HepG2 (cell line): ENCODE measurements around the gene NINJ2. TPM values are rescaled to one million over a fixed set of nuclear protein-coding genes. Genes with fewer than 3 reads are reported as not detected.

Source experiments
- CEBPG ChIP-seq: IDR thresholded peaks from 2 replicates; pipeline ENCODE4 v1.6.1; 2016
- KLF11 ChIP-seq: IDR thresholded peaks from 2 replicates; pipeline ENCODE4 v1.6.1; 2016; ENCODE audit warnings: missing compliant biosample characterization
- KMT2B ChIP-seq: IDR thresholded peaks from 2 replicates; pipeline ENCODE4 v1.6.1; 2016; ENCODE audit warnings: missing genetic modification reagents, missing compliant biosample characterization
- MTF1 ChIP-seq: sonication (generic); formaldehyde crosslinking; IDR thresholded peaks from 2 replicates; pipeline ENCODE4 v1.5.0; 2020; ENCODE audit warnings: missing genetic modification reagents
- SMYD3 ChIP-seq: sonication (generic); formaldehyde crosslinking; IDR thresholded peaks from 2 replicates; pipeline ENCODE4 v1.8.1; 2023; ENCODE audit warnings: mild to moderate bottlenecking, missing genetic modification reagents
- SRSF4 ChIP-seq: fragments of 200-400 bp; formaldehyde crosslinking; IDR thresholded peaks from one replicate; pipeline ENCODE4 v1.6.1; 2018; ENCODE audit warnings: mild to moderate bottlenecking, low read depth, low read length, moderate library complexity; ENCODE audit not compliant: poor library complexity, severe bottlenecking
- TGIF2 ChIP-seq: IDR thresholded peaks from 2 replicates; pipeline ENCODE4 v1.6.1; 2016; ENCODE audit warnings: control low read depth, missing compliant biosample characterization
- ZFP62 ChIP-seq: sonication (generic); formaldehyde crosslinking; IDR thresholded peaks from 2 replicates; pipeline ENCODE4 v1.4.0; 2020; ENCODE audit warnings: missing genetic modification reagents
- ZKSCAN1 ChIP-seq: fragments of 150-350 bp; IDR thresholded peaks from 2 replicates; pipeline ENCODE4 v1.6.1; 2014; ENCODE audit warnings: low read length
- ZNF207 ChIP-seq: fragments of 450-650 bp; IDR thresholded peaks from 2 replicates; pipeline ENCODE4 v1.6.1; 2016; ENCODE audit warnings: antibody characterized with exemption, borderline replicate concordance
- ZNF543 ChIP-seq: sonication (generic); formaldehyde crosslinking; IDR thresholded peaks from 2 replicates; pipeline ENCODE4 v1.4.0; 2020; ENCODE audit warnings: mild to moderate bottlenecking, missing genetic modification reagents
- ZNF746 ChIP-seq: sonication (generic); formaldehyde crosslinking; IDR thresholded peaks from 2 replicates; pipeline ENCODE4 v1.8.0; 2022; ENCODE audit warnings: mild to moderate bottlenecking, missing genetic modification reagents
- polyA plus RNA-seq, 8 experiments: library from polyadenylated mRNA; depleted of rRNA in 3 of 8; stranded (reverse) in 7 of 8; unstranded in 1 of 8; fragments of >200 nt; fragmentation: Illumina TruSeq in 4 of 8; extraction: Trizol in 4 of 8; gene quantifications; 2 replicates each; pipeline versions ENCODE4 v1.2.1 to v1.2.3, GENCODE V29; 2011 to 2016; ENCODE audit warnings: low read depth in 4 of 8, missing spikeins in 1 of 8, mixed read lengths in 1 of 8; ENCODE audit not compliant: insufficient read depth in 1 of 8
- total RNA-seq, 5 experiments: library from RNA; depleted of rRNA; stranded (reverse); fragments of >200 nt; fragmentation: Illumina TruSeq; extraction: Trizol; gene quantifications; 2 replicates each; pipeline ENCODE4 v1.2.3, GENCODE V29; 2016; ENCODE audit warnings: low read depth in 1 of 5
- TF ChIP-seq, protein P1 (sequence below): IDR thresholded peaks from 2 replicates; pipeline ENCODE4 v1.6.1; 2016; ENCODE audit warnings: mild to moderate bottlenecking, missing biosample characterization, missing genetic modification reagents
- TF ChIP-seq, protein P2 (sequence below): sonication (generic); formaldehyde crosslinking; IDR thresholded peaks from 2 replicates; pipeline ENCODE4 v1.5.1; 2020; ENCODE audit warnings: mild to moderate bottlenecking, missing genetic modification reagents, borderline replicate concordance
- TF ChIP-seq, protein P3 (sequence below): sonication (generic); formaldehyde crosslinking; IDR thresholded peaks from 2 replicates; pipeline ENCODE4 v1.5.1; 2020; ENCODE audit warnings: mild to moderate bottlenecking, missing genetic modification reagents, moderate library complexity
- TF ChIP-seq, protein P4 (sequence below): sonication (generic); formaldehyde crosslinking; IDR thresholded peaks from 2 replicates; pipeline ENCODE4 v1.5.0; 2020; ENCODE audit warnings: missing genetic modification reagents
- TF ChIP-seq, protein P5 (sequence below): sonication (generic); formaldehyde crosslinking; IDR thresholded peaks from 2 replicates; pipeline ENCODE4 v1.5.1; 2020; ENCODE audit warnings: mild to moderate bottlenecking, missing genetic modification reagents, borderline replicate concordance

Gene NINJ2
- total and polyA plus RNA-seq, 2 of the 13 experiments (the other 11 are each of a cell fraction or from before 2014, with no cell fraction given) = 0.62 to 3.8 TPM

DNA sequence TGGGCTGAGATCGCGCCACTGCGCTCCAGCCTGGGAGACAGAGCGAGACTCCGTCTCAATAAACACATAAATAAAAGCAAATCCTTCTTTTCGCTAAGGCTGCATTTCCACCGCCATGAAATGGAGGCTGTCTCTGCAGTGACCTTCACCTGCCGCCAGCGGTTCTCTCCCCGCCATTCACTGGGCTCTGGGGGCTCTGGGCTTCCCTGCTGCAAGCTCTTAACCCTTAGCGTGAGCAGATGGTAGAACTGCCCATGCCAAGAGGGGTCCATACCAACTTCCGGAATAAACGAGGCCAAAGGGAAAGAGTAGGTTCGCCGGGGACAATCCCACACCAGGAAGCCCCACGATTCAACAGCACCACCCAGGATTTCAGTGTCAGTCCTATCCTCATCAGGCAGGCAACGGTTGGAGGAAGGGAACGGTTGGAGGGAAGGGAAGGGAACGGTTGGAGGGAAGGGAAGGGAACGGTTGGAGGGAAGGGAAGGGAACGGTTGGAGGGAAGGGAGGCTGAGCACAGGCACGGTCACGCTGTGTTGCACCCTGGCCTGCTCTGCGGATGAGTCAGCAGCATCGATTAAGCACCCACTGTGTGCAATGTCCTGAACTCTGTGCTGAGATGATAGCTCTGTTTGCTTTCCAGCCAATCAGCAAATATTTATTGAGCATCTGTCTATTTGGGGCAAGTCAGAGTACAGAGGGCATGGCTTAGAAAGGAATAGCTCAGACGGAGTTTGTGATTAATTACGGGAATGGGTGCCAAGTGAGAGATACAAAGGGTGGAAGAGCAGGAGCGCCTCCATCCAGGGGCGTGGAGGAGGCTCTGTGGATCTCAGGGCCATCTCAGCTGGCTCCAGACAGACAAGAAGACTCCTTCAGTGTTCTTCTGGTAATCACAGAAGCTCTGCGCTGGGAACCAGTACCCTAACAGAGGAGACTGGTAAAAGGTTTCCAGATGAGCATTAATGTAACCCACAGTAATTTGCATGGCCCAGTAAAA lies 77.9 kb downstream of the NINJ2 start (continued):
- TF ChIP-seq SRSF4 (no peak), ZKSCAN1 (peak; percentile 100), MTF1 (CRISPR knock-in tag) (no peak), TGIF2 (CRISPR knock-in tag) (0 out of 2 replicates have a peak, but pooled peaks have one; percentile 55), ZNF207 (no peak), CEBPG (CRISPR knock-in tag) (peak; percentile 70), KLF11 (CRISPR knock-in tag) (no peak), ZNF746 (CRISPR knock-in tag) (peak; percentile 76), KMT2B (CRISPR knock-in tag) (peak; percentile 31; the same call in 1 of the 2 replicates), SMYD3 (CRISPR knock-in tag) (no peak), ZNF543 (CRISPR knock-in tag) (no peak), ZFP62 (CRISPR knock-in tag) (no peak)
- TF ChIP-seq, protein P1, sequence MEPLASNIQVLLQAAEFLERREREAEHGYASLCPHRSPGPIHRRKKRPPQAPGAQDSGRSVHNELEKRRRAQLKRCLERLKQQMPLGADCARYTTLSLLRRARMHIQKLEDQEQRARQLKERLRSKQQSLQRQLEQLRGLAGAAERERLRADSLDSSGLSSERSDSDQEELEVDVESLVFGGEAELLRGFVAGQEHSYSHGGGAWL (CRISPR knock-in tag) = no peak
- TF ChIP-seq, protein P2, sequence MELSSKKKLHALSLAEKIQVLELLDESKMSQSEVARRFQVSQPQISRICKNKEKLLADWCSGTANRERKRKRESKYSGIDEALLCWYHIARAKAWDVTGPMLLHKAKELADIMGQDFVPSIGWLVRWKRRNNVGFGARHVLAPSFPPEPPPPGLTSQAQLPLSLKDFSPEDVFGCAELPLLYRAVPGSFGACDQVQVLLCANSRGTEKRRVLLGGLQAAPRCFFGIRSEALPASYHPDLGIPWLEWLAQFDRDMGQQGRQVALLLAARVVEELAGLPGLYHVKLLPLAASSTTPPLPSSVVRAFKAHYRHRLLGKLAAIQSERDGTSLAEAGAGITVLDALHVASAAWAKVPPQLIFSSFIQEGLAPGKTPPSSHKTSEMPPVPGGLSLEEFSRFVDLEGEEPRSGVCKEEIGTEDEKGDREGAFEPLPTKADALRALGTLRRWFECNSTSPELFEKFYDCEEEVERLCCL (CRISPR knock-in tag) = no peak
- TF ChIP-seq, protein P3, sequence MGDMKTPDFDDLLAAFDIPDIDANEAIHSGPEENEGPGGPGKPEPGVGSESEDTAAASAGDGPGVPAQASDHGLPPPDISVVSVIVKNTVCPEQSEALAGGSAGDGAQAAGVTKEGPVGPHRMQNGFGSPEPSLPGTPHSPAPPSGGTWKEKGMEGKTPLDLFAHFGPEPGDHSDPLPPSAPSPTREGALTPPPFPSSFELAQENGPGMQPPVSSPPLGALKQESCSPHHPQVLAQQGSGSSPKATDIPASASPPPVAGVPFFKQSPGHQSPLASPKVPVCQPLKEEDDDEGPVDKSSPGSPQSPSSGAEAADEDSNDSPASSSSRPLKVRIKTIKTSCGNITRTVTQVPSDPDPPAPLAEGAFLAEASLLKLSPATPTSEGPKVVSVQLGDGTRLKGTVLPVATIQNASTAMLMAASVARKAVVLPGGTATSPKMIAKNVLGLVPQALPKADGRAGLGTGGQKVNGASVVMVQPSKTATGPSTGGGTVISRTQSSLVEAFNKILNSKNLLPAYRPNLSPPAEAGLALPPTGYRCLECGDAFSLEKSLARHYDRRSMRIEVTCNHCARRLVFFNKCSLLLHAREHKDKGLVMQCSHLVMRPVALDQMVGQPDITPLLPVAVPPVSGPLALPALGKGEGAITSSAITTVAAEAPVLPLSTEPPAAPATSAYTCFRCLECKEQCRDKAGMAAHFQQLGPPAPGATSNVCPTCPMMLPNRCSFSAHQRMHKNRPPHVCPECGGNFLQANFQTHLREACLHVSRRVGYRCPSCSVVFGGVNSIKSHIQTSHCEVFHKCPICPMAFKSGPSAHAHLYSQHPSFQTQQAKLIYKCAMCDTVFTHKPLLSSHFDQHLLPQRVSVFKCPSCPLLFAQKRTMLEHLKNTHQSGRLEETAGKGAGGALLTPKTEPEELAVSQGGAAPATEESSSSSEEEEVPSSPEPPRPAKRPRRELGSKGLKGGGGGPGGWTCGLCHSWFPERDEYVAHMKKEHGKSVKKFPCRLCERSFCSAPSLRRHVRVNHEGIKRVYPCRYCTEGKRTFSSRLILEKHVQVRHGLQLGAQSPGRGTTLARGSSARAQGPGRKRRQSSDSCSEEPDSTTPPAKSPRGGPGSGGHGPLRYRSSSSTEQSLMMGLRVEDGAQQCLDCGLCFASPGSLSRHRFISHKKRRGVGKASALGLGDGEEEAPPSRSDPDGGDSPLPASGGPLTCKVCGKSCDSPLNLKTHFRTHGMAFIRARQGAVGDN = peak; percentile 96
- TF ChIP-seq, protein P4, sequence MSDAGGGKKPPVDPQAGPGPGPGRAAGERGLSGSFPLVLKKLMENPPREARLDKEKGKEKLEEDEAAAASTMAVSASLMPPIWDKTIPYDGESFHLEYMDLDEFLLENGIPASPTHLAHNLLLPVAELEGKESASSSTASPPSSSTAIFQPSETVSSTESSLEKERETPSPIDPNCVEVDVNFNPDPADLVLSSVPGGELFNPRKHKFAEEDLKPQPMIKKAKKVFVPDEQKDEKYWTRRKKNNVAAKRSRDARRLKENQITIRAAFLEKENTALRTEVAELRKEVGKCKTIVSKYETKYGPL (CRISPR knock-in tag) = no peak
- TF ChIP-seq, protein P5, sequence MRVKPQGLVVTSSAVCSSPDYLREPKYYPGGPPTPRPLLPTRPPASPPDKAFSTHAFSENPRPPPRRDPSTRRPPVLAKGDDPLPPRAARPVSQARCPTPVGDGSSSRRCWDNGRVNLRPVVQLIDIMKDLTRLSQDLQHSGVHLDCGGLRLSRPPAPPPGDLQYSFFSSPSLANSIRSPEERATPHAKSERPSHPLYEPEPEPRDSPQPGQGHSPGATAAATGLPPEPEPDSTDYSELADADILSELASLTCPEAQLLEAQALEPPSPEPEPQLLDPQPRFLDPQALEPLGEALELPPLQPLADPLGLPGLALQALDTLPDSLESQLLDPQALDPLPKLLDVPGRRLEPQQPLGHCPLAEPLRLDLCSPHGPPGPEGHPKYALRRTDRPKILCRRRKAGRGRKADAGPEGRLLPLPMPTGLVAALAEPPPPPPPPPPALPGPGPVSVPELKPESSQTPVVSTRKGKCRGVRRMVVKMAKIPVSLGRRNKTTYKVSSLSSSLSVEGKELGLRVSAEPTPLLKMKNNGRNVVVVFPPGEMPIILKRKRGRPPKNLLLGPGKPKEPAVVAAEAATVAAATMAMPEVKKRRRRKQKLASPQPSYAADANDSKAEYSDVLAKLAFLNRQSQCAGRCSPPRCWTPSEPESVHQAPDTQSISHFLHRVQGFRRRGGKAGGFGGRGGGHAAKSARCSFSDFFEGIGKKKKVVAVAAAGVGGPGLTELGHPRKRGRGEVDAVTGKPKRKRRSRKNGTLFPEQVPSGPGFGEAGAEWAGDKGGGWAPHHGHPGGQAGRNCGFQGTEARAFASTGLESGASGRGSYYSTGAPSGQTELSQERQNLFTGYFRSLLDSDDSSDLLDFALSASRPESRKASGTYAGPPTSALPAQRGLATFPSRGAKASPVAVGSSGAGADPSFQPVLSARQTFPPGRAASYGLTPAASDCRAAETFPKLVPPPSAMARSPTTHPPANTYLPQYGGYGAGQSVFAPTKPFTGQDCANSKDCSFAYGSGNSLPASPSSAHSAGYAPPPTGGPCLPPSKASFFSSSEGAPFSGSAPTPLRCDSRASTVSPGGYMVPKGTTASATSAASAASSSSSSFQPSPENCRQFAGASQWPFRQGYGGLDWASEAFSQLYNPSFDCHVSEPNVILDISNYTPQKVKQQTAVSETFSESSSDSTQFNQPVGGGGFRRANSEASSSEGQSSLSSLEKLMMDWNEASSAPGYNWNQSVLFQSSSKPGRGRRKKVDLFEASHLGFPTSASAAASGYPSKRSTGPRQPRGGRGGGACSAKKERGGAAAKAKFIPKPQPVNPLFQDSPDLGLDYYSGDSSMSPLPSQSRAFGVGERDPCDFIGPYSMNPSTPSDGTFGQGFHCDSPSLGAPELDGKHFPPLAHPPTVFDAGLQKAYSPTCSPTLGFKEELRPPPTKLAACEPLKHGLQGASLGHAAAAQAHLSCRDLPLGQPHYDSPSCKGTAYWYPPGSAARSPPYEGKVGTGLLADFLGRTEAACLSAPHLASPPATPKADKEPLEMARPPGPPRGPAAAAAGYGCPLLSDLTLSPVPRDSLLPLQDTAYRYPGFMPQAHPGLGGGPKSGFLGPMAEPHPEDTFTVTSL (CRISPR knock-in tag) = peak; percentile 86
